MG63 (cell line): ENCODE data around the gene TMEM125. TPM values are rescaled to one million over a fixed set of nuclear protein-coding genes. Genes with fewer than 3 reads are reported as not detected.

ENCODE experiments used
- DNase-seq: peaks from one replicate; pipeline ENCODE4 v3.0.0-alpha.2; 2020
- H3K27me3 ChIP-seq: fragments of 250-450 bp; sonication (Bioruptor Pico); 2 replicates; pipeline ENCODE4 v1.5.1; 2020; ENCODE audit warnings: mild to moderate bottlenecking, moderate library complexity
- H3K36me3 ChIP-seq: fragments of 250-450 bp; sonication (Bioruptor Pico); 2 replicates; pipeline ENCODE4 v1.5.1; 2020; ENCODE audit warnings: mild to moderate bottlenecking, moderate library complexity
- H3K4me3 ChIP-seq: fragments of 250-450 bp; sonication (Bioruptor Pico); 2 replicates; pipeline ENCODE4 v1.5.1; 2020; ENCODE audit warnings: mild to moderate bottlenecking, moderate library complexity
- H3K9me3 ChIP-seq: fragments of 250-450 bp; sonication (Bioruptor Pico); 2 replicates; pipeline ENCODE4 v1.5.1; 2020; ENCODE audit warnings: mild to moderate bottlenecking, moderate library complexity
- total RNA-seq: library from RNA; depleted of rRNA; stranded (reverse); fragments of >200 nt; shearing (Covaris generic); gene quantifications from 2 replicates; pipeline ENCODE4 v1.2.3, GENCODE V29; 2014; ENCODE audit warnings: low replicate concordance

The TMEM125 gene
- total RNA-seq, 1 experiment from 2014 or later: not detected

DNA sequence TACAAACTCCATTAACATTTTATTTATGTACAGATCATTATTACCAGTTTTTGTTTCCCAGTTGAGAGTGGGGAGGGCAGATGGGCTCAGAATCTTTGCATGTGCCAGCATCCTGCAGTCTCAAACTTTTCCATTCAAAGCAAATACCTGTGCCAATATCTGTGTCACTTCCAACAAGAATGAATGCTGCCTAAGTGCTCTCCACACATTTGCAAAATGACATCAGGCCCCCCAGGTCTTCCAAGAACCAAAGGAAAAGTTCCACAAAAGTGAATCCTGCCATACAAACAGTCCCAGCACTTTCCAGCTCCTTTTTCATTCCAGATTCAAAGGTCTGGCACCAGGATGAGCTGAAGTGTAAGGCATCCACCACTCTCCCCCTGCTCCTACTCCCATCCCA lies 29.3 kb downstream of the TMEM125 start:
- no peak for DNase-seq
- no peaks in the 10 kb centered on the region for H3K27me3 ChIP-seq
- H3K36me3 ChIP-seq: no peaks in the 10 kb centered on the region
- no peak overlapping the region for H3K4me3 ChIP-seq
- no peaks in the 10 kb centered on the region for H3K9me3 ChIP-seq

DNA sequence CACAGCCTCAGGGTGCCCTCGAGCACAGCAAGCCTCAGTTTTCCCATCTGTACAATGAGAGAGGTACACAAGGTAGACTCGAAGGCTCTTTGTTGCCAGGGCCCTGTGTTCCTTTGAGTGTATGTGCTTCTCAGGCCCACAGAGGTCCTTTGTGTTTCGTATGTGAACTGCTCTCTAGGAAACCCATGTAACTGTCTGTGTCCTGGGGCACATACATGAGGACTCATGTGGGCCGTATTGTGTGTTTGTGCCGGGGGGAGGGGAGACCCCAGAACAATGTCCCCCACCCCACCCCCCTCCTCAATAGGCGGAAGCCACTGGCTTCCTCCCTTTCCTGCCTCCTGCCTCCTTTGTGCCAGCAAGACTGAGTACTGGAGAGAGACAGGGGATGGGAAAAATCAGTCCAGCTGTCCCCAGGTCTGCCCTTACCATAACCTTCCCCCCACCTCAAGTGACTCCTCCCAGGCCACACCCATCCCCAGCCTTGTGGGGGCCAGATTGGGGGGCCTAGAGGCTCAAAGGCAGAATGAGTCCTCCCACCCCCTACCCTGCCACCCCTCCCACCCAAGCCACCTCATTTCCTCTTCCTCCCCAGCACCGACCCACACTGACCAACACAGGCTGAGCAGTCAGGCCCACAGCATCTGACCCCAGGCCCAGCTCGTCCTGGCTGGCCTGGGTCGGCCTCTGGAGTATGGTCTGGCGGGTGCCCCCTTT lies 30.8 kb downstream of the TMEM125 start, which contains the start of gene TIE1:
Gene TIE1 (plus strand): TSS at position 605 of the 717 bp plus-strand sequence. CDS start 90 bp downstream, at position 695.
- Histone ChIP-seq H3K36me3 (no peaks in the 10 kb centered on the region), H3K9me3 (no peaks in the 10 kb centered on the region), H3K27me3 (no peaks in the 10 kb centered on the region), H3K4me3 (no peak within 1 kb of the TSS)
- no peak for DNase-seq

DNA sequence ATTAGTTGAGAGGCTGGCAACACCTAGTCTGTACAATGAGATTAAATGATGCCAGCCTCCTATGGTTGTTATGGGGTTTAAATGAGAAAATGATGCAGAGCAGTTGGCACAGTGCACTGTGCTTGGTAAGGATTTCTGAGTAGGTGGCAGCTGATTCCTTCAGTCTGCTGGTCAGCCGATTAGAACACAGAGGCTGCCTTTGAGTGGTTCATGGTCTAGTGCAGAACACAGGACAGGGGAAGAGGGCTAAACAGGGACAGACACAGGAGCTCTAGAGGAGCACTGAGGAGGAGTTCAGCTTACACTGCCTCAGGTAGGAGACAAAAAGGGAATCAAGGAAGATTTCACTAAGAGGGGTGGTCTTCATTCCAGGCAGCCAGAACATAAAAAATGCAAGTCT lies 32.4 kb downstream of the TMEM125 start:
- H3K4me3 ChIP-seq: no peak overlapping the region
- no peaks in the 10 kb centered on the region for H3K36me3 ChIP-seq
- DNase-seq: no peak
- H3K9me3 ChIP-seq: no peaks in the 10 kb centered on the region
- no peaks in the 10 kb centered on the region for H3K27me3 ChIP-seq

GRCh38 chr1:43302721-43303470 lies 33.1 kb downstream of the TMEM125 start:
- H3K4me3 ChIP-seq: no peak overlapping the region
- DNase-seq: peak; percentile 23
- H3K9me3 ChIP-seq: no peaks in the 10 kb centered on the region
- no peaks in the 10 kb centered on the region for H3K27me3 ChIP-seq
- H3K36me3 ChIP-seq: no peaks in the 10 kb centered on the region

GRCh38 chr1:43303471-43304313 lies 33.9 kb downstream of the TMEM125 start:
- Histone ChIP-seq H3K27me3 (no peaks in the 10 kb centered on the region), H3K36me3 (no peaks in the 10 kb centered on the region), H3K9me3 (no peaks in the 10 kb centered on the region), H3K4me3 (no peak overlapping the region)
- DNase-seq: no peak

GRCh38 chr1:43304314-43304681 lies 34.5 kb downstream of the TMEM125 start:
- H3K4me3 ChIP-seq: no peak overlapping the region
- H3K9me3 ChIP-seq: no peaks in the 10 kb centered on the region
- no peaks in the 10 kb centered on the region for H3K27me3 ChIP-seq
- no peak for DNase-seq
- H3K36me3 ChIP-seq: no peaks in the 10 kb centered on the region

- Histone ChIP-seq H3K36me3 (no peaks in the 10 kb centered on the region), H3K4me3 (no peak overlapping the region)
- DNase-seq: no peak
Observed at GRCh38 chr1:43304771-43305300, 35.1 kb downstream of the TMEM125 start.

GRCh38 chr1:43305461-43305860 lies 35.7 kb downstream of the TMEM125 start:
- DNase-seq: no peak

More at GRCh38 chr1:43304771-43305300, 35.1 kb downstream of the TMEM125 start:
- Histone ChIP-seq H3K27me3 (no peaks in the 10 kb centered on the region), H3K9me3 (no peaks in the 10 kb centered on the region)

GRCh38 chr1:43305926-43306687 lies 36.3 kb downstream of the TMEM125 start:
- Histone ChIP-seq H3K9me3 (no peaks in the 10 kb centered on the region), H3K4me3 (no peak overlapping the region), H3K36me3 (no peaks in the 10 kb centered on the region), H3K27me3 (no peaks in the 10 kb centered on the region)
- no peak for DNase-seq

More at GRCh38 chr1:43305461-43305860, 35.7 kb downstream of the TMEM125 start:
- Histone ChIP-seq H3K27me3 (no peaks in the 10 kb centered on the region), H3K36me3 (no peaks in the 10 kb centered on the region), H3K4me3 (no peak overlapping the region), H3K9me3 (no peaks in the 10 kb centered on the region)

- Histone ChIP-seq H3K4me3 (no peak overlapping the region), H3K36me3 (no peaks in the 10 kb centered on the region), H3K27me3 (no peaks in the 10 kb centered on the region), H3K9me3 (no peaks in the 10 kb centered on the region)
- no peak for DNase-seq
Observed at GRCh38 chr1:43306688-43307457, 37.1 kb downstream of the TMEM125 start.

DNA sequence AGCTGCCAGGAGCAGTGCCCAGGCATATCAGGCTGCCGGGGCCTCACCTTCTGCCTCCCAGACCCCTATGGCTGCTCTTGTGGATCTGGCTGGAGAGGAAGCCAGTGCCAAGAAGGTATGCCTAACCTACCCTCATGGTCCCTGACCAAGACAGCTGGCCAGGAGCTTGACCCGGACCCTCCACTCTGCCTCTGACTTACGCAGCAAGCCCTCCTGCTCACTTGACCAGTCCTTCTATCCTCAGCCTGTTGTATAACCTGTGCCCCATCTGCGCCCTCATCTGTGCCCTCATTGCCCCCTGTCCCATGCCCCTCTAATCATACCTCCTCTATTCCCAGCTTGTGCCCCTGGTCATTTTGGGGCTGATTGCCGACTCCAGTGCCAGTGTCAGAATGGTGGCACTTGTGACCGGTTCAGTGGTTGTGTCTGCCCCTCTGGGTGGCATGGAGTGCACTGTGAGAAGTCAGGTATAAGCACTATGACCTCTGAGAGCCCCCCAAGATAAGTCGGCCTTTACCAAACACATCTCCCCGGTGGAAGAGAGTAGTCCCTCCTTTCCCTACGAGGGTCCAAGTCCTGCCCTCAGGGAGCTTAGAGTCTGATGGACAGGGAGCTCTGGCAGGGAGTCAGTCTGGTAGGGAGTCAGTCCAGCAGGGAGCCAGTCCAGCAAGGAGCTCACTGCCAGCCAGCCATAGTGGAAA lies 37.8 kb downstream of the TMEM125 start:
- Histone ChIP-seq H3K9me3 (no peaks in the 10 kb centered on the region), H3K36me3 (no peaks in the 10 kb centered on the region), H3K4me3 (no peak overlapping the region), H3K27me3 (no peaks in the 10 kb centered on the region)
- no peak for DNase-seq

DNA sequence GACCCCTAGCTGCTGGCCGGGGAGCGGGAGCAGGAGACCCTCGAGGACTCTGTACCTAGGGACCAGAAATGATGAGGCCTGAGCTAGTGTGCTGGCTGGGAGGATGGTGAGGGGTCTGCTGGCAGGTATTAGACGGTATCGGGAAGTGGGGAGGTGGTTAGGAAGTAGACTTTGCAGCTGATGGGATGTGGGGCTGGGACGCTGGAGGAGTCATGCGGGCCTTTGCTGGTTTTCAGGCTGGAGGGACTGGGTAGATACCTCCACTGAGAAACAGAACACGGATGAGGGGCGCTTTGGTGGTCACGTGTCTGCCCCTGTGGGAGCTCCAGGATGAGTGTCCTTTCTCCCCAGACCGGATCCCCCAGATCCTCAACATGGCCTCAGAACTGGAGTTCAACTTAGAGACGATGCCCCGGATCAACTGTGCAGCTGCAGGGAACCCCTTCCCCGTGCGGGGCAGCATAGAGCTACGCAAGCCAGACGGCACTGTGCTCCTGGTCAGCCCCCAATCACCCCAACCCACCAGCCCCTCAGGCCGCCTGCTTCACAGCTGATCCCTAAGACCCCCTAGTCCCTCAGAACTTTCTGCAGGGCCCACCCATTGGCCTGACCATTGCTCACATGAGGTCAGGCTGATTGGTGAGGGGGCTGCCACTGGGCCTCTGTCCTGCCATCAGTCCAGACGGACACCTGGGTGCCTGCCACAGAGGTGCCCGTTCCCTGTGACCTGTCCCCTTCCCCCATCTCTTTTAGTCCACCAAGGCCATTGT lies 39.0 kb downstream of the TMEM125 start:
- Histone ChIP-seq H3K36me3 (no peaks in the 10 kb centered on the region), H3K4me3 (no peak overlapping the region), H3K9me3 (no peaks in the 10 kb centered on the region), H3K27me3 (no peaks in the 10 kb centered on the region)
- DNase-seq: no peak

- Histone ChIP-seq H3K36me3 (no peaks in the 10 kb centered on the region), H3K9me3 (no peaks in the 10 kb centered on the region), H3K4me3 (no peak overlapping the region), H3K27me3 (no peaks in the 10 kb centered on the region)
- DNase-seq: no peak
Observed at GRCh38 chr1:43309405-43310025, 39.7 kb downstream of the TMEM125 start.

GRCh38 chr1:43311521-43311920 lies 41.7 kb downstream of the TMEM125 start:
- Histone ChIP-seq H3K36me3 (no peaks in the 10 kb centered on the region), H3K27me3 (no peaks in the 10 kb centered on the region), H3K4me3 (no peak overlapping the region), H3K9me3 (no peaks in the 10 kb centered on the region)
- no peak for DNase-seq
